Activated CD4-positive, alpha-beta T cell treated with anti-CD3 and anti-CD28 coated beads, Interleukin-2, amount 50 U/mL, for 4 hours (primary cell): ENCODE data around the gene OR52B6.
"Not testable (repeated sequence)": the region's sequence is repeated elsewhere in the genome, so short reads cannot be mapped to it uniquely, and the experiment has no call there.

ENCODE experiments used
- DNase-seq, 2 experiments: peaks; one replicate each; pipeline ENCODE4 v3.0.0-alpha.2; 2020

Gene OR52B6

DNA sequence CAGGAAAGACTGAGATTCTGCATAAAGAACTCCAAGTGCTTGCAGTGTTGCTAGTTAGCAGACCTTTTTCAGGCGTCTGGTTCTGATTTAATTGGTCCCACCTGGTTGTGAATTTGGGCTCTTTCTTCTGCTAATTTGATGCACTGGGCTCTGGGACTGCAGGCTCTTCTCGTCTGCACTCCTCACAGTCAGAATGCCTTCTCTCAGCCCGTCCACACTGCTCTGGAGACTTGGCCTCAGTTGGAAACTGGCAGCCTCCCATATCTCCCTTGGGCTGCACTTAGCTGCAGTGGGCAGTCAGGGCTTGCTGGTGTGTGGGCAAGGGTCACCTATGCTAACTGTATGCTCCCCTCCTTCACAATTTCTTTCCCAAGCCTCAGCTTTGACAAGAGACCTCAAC is 17.3 kb downstream of the OR52B6 start:
- DNase-seq = no peak

DNA sequence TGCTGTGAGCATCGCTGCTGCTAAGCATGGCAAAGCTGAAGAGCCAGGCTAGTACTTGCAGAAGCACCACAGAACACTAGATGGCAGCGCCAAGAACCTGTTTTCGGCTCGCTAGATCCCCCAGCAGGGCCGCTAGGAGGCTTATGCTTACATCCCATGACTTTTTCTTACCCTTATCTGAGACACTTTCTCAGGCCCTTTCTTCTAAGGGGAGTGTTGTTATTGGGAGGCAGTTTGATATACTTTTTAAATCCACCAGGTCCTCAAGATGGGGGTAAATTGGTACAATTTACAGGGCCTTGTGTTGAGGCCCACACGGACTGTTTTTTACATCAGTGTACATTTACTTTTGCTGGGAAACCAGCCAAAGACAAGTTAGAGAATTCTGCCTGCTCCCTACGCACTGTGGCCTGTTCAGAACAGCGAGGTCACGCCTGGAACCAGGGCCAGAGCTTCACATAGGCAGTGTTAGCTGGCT is 19.7 kb downstream of the OR52B6 start:
- peak; percentile 51 to 55 for DNase-seq

DNA sequence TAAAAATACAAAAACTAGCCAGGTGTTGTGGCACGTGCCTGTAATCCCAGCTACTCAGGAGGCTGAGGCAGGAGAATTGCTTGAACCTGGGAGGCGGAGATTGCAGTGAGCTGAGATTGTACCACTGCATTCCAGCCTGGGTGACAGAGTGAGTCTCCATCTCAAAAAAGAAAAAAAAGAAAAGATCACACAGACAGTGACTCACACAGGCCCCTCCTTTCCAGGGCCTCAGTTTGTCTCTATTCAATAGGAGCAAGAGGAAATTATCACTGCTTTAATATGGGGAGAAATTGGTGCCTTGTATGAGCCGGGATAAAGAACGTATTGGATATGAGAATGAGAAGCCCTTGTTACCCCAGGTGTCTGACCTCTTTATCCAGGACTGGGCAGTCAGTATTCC is 22.1 kb downstream of the OR52B6 start:
- not testable (repeated sequence) for DNase-seq

DNA sequence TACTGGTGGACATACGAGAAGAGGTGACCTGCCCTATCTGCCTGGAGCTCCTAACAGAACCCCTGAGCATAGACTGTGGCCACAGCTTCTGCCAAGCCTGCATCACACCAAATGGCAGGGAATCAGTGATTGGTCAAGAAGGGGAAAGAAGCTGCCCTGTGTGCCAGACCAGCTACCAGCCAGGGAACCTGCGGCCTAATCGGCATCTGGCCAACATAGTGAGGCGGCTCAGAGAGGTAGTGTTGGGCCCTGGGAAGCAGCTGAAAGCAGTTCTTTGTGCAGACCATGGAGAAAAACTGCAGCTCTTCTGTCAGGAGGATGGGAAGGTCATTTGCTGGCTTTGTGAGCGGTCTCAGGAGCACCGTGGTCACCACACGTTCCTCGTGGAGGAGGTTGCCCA is 22.6 kb downstream of the OR52B6 start:
- no peak for DNase-seq

DNA sequence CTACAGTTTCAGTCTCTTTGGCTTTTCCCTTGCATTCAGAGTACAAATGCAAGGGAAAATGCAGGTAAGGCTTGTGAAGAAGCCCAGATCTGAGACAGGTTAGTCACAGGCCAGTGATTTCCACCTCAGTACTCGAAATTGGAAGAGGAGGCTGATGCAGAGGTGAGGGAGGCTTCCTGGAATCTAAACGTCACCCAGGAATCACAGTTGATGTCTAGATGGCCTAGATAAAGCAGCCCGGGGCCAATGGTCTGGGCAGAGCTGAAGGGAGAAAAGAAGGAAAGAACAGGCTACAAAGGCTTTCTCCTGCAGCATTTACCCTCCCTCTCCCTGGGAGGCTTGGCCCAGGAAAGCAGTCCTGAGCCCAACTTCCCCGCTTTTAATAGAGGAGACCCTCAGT is 24.2 kb downstream of the OR52B6 start:
- no peak for DNase-seq

DNA sequence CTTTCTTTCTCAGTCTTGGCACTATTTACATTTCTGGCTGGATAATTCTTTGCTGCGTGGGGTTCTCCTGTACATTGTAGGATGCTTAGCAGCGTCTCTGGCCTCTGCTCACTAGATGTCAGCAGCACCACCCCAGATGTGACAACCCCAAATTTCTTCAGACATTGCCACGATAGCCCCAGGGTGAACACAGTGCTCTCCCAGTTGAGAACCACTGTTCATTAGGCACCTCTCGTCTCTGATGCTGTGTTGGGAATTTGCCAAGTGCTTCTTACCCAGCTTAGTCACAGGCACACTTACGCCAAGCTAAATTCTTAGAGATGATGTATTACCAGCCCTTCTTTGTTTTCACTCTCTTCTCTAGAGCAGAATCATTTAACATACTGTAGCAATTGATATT is 25.2 kb downstream of the OR52B6 start:
- DNase-seq = no peak

DNA sequence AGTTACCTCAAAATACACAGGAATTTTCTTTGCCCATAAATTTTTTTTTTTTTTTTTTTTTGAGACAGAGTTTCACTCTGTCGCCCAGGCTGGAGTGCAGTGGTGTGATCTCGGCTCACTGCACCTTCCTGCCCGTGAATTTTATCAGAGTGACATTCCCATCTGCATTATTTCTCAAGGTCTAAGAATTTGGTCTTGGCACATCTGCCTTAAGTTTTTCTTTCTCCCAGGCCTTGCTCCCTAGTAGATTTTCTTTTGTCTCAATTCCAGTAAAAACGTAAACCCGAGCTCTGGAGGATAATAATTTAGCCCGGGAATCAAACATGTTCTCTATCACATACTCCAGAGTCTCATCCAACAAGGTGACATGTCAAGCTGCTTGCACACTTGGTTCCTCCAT is 28.1 kb downstream of the OR52B6 start:
- DNase-seq = no peak

DNA sequence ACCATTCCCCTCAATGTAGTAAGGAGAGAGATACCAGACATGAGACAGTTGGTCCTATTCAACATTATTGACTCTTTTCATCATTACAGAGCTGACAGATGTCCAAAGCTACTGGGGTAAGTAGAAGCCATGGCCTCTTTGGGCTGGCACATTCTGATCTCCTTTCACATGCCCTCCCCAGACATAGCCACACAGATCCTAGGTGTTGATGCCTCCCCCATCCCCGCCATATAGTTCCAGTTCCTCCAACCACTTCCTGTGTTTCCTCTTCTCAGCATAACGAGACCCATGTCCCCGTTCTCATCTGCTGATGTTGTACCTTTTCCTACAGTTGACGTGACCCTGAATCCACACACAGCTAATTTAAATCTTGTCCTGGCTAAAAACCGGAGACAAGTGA is 29.8 kb downstream of the OR52B6 start:
- DNase-seq = no peak

DNA sequence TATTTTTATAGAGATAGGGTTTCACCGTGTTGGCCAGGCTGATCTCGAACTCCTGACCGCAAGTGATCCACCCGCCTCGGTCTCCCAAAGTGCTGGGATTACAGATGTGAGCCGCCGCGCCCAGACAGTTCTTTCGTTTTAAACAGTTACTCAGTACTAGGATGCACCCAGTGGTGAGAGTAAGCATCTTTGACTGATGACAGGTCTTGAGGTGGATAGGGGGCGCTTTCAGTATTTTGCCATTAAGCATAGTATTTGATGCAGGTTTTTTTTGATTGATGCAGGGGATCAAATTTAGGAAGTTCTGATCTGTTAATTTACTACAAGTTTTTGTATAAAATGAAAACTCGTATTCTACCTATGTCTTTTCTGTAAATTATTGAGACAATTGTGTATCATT is 30.9 kb downstream of the OR52B6 start:
- no peak for DNase-seq

DNA sequence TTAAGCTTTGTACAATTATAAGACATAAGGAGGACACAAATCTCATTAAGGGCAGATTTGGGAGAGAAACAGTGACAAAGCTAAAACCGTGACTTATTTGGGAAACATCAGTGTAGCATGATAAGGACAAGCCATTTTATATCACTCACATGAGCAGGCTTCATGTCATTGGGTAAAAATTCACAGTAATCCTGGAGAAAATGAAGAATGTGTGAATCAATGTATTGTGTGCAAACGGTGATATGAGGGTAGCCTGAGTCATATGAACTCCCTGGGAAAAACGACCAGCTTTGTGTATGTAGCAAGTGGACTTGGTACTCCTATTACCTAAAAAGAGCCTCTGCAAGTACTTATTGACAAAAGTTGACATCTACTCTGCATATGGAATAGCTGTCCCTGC is 38.1 kb downstream of the OR52B6 start:
- DNase-seq = no peak

DNA sequence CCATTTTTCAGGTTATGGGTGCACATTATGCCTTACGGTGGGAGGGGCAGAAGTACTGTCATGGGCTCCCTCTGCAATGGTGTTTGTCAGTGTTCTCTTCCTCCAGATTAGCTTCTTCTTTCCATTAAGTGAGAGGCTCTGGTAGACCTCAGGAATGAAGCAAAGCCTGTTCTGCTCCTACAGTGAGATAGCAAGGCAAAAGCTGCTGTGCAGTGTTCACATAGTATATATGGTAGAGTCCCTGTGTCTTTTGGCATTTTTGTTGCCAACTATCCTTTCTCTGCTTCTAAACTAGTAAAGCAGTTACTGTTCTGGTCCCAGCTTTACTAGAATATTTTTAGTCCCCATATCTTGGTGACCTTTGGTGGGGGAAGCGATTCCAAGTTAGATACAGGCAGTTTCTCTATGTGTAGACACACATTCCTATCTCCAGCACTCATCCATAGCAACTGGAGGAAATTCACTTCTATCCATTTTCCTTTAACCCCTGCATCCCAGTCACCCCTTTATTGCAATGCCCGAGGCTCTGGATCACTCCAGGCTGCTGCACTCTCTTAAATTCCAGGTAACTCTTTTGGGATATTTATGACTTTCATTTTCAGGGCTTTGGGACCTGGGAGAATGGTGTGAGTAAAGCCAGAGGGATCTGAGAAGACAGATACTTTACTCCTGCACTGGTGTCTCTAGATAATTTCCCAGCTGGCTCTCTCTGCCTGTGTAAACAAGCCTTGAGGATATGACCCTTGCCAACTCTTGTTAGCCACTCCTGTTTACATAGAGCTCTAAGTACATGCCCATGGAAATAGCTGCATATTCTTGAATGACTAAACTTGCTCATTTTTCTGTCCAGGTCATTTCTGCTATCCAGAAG is 40.2 kb downstream of the OR52B6 start:
- DNase-seq = no peak

DNA sequence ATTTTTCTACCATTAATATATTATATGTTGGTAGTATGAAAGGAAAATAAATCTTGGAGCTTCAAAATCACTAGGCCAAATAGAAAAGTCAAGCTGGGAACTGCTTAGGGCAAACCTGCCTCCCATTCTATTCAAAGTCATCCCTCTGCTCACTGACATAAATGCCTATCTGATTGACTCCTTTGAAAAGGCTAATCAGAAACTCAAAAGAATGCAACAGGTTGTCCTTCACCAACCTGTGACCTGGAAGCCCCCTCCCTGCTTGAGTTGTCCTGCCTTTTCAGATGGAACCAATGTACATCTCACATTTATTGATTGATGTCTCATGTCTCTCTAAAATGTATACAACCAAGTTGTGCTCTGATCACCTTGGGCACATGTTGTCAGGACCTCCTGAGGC is 40.9 kb downstream of the OR52B6 start:
- no peak for DNase-seq

DNA sequence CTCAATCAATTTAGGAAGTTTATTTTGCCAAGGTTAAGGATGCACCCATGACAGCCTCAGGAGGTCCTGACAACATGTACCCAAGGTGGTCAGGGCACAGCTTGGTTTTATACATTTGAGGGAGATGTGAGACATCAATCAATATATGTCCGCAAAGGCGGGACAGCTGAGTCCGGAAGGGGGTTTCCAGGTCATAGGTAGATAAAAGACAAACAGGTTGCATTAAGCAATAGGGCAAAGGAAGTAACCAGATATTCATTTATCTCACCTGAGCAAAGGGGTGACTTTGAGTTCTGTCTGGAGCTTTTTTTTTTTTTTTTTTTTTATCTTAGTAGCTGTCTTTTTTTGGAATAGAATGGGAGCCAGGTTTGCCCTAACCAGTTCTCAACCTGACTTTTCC is 42.1 kb downstream of the OR52B6 start:
- no peak for DNase-seq

DNA sequence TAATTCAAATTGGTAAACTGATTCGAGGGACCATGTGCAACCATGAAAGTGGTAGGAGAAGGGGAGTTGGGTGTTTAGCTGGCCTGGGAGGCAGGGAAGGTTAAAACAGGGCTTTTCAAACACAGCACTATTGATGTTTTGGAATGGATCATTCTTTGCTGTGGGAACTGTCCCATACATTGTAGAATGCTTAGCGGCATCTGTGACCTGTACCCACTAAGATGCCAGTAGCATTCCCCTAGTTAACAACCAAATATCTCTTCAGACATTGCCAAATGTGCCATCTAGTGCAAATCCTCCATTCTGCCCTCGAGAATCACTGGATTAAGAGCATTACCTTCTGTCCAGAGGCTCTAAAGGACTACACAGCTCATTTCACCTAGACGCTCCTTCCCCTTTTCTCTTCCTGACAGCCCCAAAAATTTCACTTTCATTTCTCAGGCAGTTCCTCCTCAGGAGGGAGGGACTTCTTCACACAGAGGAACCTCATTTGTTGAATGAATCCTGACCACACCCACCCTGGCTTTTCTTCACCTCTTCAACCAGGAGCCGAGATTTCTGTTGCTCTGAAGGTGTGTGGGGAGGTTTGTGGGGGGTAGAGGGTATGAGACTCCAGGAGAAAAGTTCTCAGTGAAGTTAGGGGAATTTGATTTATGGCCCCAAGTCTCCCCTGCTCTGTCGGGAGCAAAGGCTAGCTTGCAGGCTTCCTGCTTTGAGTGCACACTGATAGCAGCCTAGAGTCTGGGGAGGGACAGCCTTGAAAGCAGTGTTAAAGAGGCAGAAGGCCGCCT is 44.0 kb downstream of the OR52B6 start, which contains the start of gene TRIM34:
Gene TRIM34, plus strand, starts transcription at position 513 of the 791 bp plus-strand sequence. CDS start 7,331 bp downstream, outside the sequence.
- peak; percentile 47 to 48 for DNase-seq

DNA sequence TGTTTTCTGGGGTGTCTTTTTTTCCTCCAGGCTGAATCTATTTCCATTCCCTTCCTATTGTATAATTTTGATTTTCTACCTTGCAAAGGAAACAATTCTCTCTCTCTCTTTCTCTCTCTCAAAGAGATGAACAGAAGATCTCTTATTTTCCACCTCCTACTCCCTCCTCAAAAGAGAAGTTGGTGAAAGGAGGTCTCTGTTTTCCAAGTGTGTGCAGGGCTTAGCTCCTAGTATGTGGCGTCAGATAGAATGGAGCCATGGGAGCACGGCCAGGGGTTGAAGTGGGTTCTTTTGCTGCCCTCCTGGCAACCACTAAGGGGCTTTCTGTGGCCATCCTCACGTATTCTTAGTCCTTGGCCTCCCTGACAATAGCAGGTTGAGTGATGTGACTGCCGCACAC is 44.6 kb downstream of the OR52B6 start:
- no peak for DNase-seq

DNA sequence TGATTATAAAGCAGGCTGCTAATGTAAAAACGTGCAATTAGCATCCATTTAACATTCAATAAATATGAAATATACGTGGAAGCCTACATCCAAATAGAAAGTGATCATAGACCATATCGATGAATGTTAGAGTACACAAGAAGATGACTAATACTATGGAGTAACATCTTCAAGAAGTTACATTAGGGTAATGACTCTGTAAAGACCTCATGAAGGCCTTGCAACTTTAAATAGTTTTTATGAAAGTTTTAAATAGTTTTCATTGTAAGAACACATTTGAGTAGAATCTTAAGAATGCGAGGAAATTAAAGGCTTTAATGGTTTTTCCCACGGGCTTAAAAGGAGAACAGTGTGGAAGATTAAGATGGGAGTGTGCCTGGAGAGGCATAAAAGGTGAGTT is 45.5 kb downstream of the OR52B6 start:
- DNase-seq = no peak

DNA sequence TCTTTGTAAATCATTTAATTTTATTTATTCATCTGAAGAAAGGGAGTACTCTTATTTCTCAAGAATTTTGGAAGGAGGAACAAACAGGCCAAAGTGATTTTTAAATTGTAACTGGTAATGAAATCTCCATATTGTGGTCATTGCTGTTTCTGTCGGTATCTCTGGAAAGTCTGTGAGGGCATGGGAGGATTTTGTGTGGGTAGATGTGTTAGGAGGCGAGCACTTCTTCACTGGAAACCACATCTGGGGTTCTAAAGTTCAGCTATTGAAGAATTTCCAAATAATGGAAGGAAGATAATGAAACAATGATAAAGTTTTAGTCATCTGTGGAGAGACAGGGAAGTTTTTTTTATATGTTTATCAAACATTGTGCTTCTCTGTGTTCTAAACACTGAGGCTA is 50.7 kb downstream of the OR52B6 start:
- DNase-seq = no peak
